ENCODE results near the gene ATXN1.
"Not testable (repeated sequence)": the region's sequence is repeated elsewhere in the genome, so short reads cannot be mapped to it uniquely, and the experiment has no call there.

ATXN1 gene

GRCh38 chr6:16380220-16380809, 380.9 kb downstream of the ATXN1 start:
- no peak for TF ChIP-seq CTCF (IDR thresholded peaks at IDR 0.05; ENCODE audit: low read depth, low read length, missing control alignments)
- Histone ChIP-seq H3K36me3 (replicated peaks) (no peaks in the 10 kb centered on the region), H3K4me3 (ENCODE audit: low read depth, low read length) (no peak overlapping the region), H3K27me3 (replicated peaks) (no peaks in the 10 kb centered on the region), H3K27ac (no peak overlapping the region)
- DNase-seq, result no peak
- in situ Hi-C loops (cut with HindIII; ENCODE audit: low pct_ligation_motif_present, low sequenced_read_pairs), result no loop called here

- H3K27ac ChIP-seq; H3K27me3 ChIP-seq (replicated peaks); H3K36me3 ChIP-seq (replicated peaks); DNase-seq; in situ Hi-C loops (cut with HindIII; ENCODE audit: low pct_ligation_motif_present, low sequenced_read_pairs); H3K4me3 ChIP-seq (ENCODE audit: low read depth, low read length): not testable (repeated sequence)
Measured at GRCh38 chr6:16378360-16378759, 382.9 kb downstream of the ATXN1 start.

- Histone ChIP-seq H3K27ac (no peak overlapping the region), H3K36me3 (replicated peaks) (no peaks in the 10 kb centered on the region), H3K4me3 (ENCODE audit: low read depth, low read length) (no peak overlapping the region), H3K27me3 (replicated peaks) (no peaks in the 10 kb centered on the region)
- TF ChIP-seq CTCF (IDR thresholded peaks at IDR 0.05; ENCODE audit: low read depth, low read length, missing control alignments), result no peak
- in situ Hi-C loops (cut with HindIII; ENCODE audit: low pct_ligation_motif_present, low sequenced_read_pairs), result no loop called here
- no peak for DNase-seq
Measured at GRCh38 chr6:16377470-16377869, 383.8 kb downstream of the ATXN1 start.

- DNase-seq, result no peak
- no peaks in the 10 kb centered on the region for H3K36me3 ChIP-seq (replicated peaks)
- no peak overlapping the region for H3K4me3 ChIP-seq (ENCODE audit: low read depth, low read length)
- in situ Hi-C loops (cut with HindIII; ENCODE audit: low pct_ligation_motif_present, low sequenced_read_pairs), result no loop called here
- no peak overlapping the region for H3K27ac ChIP-seq
- no peak for TF ChIP-seq CTCF (IDR thresholded peaks at IDR 0.05; ENCODE audit: low read depth, low read length, missing control alignments)
- no peaks in the 10 kb centered on the region for H3K27me3 ChIP-seq (replicated peaks)
Measured at GRCh38 chr6:16375843-16376242, 385.4 kb downstream of the ATXN1 start.

- no peaks in the 10 kb centered on the region for H3K36me3 ChIP-seq (replicated peaks)
Measured at GRCh38 chr6:16375206-16375605, 386.1 kb downstream of the ATXN1 start.

More at GRCh38 chr6:16375206-16375605, 386.1 kb downstream of the ATXN1 start:
- TF ChIP-seq CTCF (IDR thresholded peaks at IDR 0.05; ENCODE audit: low read depth, low read length, missing control alignments), result no peak
- DNase-seq, result no peak
- Histone ChIP-seq H3K27me3 (replicated peaks) (no peaks in the 10 kb centered on the region), H3K4me3 (ENCODE audit: low read depth, low read length) (no peak overlapping the region), H3K27ac (no peak overlapping the region)
- in situ Hi-C loops (cut with HindIII; ENCODE audit: low pct_ligation_motif_present, low sequenced_read_pairs), result no loop called here

Data from brain microvascular endothelial cell (primary cell).